ENCODE results near the gene ERG. TPM values are rescaled to one million over a fixed set of nuclear protein-coding genes. Genes with fewer than 3 reads are reported as not detected.

Gene ERG
- polyA plus RNA-seq, 1 of the 3 experiments (the other 2 are of a cell fraction) = not detected

DNA sequence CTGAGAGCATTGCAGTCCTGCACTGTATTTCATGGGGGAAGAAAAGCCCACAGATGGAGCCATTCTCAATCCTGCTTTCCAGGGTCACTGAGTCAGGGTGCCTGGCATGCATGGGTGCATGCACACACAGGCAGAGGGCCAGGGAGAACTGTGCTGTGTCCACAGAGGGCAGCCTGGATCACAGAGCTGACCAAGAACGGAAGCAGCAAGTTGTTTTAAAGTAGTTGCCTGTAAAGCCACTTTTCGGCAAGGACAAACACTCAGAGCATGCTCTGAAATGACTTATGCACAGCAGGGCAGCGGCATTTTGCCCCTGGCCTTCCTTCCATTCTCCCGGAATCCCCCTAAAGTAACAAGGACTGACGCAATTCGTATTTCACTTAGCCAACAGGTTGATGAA lies 3.6 kb downstream of the ERG start:
- Histone ChIP-seq H3K4me3 (ENCODE audit: low read depth in 2 of 2, low read length in 1 of 2) (no peak overlapping the region), H3K27me3 (ENCODE audit: insufficient read depth) (no peaks in the 10 kb centered on the region), H4K20me1 (ENCODE audit: insufficient read depth) (no peaks in the 10 kb centered on the region), H3K36me3 (replicated peaks in 1 of 2; ENCODE audit: control insufficient read depth in 1 of 2, insufficient read depth in 2 of 2, low read length in 1 of 2) (no peaks in the 10 kb centered on the region), H3K9ac (no peak overlapping the region), H3K9me3 (no peaks in the 10 kb centered on the region), H3K27ac (ENCODE audit: low read depth in 2 of 2, low read length in 1 of 2) (no peak overlapping the region), H2AFZ (ENCODE audit: low read depth) (0 out of 2 replicates have a peak overlapping the region, but pooled peaks have one; percentile 45), H3K79me2 (ENCODE audit: insufficient read depth) (no peaks in the 10 kb centered on the region), H3K4me2 (no peak overlapping the region), H3K9me2 (no peaks in the 10 kb centered on the region), H3K4me1 (ENCODE audit: control insufficient read depth in 1 of 2, insufficient read depth in 2 of 2, low read depth in 1 of 2, low read length in 1 of 2) (peaks cover 0 to 7% of the 10 kb centered on the region in 2 experiments; a peak in 1 of 4 replicates), H3F3A (replicated peaks; ENCODE audit: insufficient read depth) (no peaks in the 10 kb centered on the region)
- no peak for TF ChIP-seq SIN3A (IDR thresholded peaks at IDR 0.05; ENCODE audit: borderline replicate concordance, low read depth, low read length)
- TF ChIP-seq MXI1 (IDR thresholded peaks at IDR 0.05; ENCODE audit: low read depth, low read length) = no peak
- TF ChIP-seq NRF1 (IDR thresholded peaks at IDR 0.05; ENCODE audit: low read depth, low read length) = no peak
- no peak for TF ChIP-seq FOSL2 (IDR thresholded peaks at IDR 0.05; ENCODE audit: borderline replicate concordance, low read depth)
- TF ChIP-seq, protein P1, sequence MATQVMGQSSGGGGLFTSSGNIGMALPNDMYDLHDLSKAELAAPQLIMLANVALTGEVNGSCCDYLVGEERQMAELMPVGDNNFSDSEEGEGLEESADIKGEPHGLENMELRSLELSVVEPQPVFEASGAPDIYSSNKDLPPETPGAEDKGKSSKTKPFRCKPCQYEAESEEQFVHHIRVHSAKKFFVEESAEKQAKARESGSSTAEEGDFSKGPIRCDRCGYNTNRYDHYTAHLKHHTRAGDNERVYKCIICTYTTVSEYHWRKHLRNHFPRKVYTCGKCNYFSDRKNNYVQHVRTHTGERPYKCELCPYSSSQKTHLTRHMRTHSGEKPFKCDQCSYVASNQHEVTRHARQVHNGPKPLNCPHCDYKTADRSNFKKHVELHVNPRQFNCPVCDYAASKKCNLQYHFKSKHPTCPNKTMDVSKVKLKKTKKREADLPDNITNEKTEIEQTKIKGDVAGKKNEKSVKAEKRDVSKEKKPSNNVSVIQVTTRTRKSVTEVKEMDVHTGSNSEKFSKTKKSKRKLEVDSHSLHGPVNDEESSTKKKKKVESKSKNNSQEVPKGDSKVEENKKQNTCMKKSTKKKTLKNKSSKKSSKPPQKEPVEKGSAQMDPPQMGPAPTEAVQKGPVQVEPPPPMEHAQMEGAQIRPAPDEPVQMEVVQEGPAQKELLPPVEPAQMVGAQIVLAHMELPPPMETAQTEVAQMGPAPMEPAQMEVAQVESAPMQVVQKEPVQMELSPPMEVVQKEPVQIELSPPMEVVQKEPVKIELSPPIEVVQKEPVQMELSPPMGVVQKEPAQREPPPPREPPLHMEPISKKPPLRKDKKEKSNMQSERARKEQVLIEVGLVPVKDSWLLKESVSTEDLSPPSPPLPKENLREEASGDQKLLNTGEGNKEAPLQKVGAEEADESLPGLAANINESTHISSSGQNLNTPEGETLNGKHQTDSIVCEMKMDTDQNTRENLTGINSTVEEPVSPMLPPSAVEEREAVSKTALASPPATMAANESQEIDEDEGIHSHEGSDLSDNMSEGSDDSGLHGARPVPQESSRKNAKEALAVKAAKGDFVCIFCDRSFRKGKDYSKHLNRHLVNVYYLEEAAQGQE (IDR thresholded peaks at IDR 0.05; ENCODE audit: low read depth, low read length) = no peak
- TF ChIP-seq CHD2 (IDR thresholded peaks at IDR 0.05; ENCODE audit: low read length, partially characterized antibody) = no peak
- TF ChIP-seq SMC3 (IDR thresholded peaks at IDR 0.05; ENCODE audit: low read depth, low read length) = no peak
- no peak for TF ChIP-seq NFIC (IDR thresholded peaks at IDR 0.05; ENCODE audit: borderline replicate concordance)
- TF ChIP-seq, protein P2, sequence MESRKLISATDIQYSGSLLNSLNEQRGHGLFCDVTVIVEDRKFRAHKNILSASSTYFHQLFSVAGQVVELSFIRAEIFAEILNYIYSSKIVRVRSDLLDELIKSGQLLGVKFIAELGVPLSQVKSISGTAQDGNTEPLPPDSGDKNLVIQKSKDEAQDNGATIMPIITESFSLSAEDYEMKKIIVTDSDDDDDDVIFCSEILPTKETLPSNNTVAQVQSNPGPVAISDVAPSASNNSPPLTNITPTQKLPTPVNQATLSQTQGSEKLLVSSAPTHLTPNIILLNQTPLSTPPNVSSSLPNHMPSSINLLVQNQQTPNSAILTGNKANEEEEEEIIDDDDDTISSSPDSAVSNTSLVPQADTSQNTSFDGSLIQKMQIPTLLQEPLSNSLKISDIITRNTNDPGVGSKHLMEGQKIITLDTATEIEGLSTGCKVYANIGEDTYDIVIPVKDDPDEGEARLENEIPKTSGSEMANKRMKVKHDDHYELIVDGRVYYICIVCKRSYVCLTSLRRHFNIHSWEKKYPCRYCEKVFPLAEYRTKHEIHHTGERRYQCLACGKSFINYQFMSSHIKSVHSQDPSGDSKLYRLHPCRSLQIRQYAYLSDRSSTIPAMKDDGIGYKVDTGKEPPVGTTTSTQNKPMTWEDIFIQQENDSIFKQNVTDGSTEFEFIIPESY (IDR thresholded peaks at IDR 0.05; ENCODE audit: borderline replicate concordance, low read depth) = no peak
- TF ChIP-seq, protein P3, sequence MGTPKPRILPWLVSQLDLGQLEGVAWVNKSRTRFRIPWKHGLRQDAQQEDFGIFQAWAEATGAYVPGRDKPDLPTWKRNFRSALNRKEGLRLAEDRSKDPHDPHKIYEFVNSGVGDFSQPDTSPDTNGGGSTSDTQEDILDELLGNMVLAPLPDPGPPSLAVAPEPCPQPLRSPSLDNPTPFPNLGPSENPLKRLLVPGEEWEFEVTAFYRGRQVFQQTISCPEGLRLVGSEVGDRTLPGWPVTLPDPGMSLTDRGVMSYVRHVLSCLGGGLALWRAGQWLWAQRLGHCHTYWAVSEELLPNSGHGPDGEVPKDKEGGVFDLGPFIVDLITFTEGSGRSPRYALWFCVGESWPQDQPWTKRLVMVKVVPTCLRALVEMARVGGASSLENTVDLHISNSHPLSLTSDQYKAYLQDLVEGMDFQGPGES (IDR thresholded peaks at IDR 0.05; ENCODE audit: low read depth, low read length) = no peak
- CTCF ChIA-PET = no interaction called here
- DNase-seq = no peak
- 85% methylated on average over 6 of the region's 6 CpGs for WGBS (ENCODE audit: low lambda C conversion rate)
- POLR2A ChIA-PET = no interaction called here
